ENCODE measurements around the gene DHX32.
"Not testable (repeated sequence)": the region's sequence is repeated elsewhere in the genome, so short reads cannot be mapped to it uniquely, and the experiment has no call there.

DHX32 gene

DNA sequence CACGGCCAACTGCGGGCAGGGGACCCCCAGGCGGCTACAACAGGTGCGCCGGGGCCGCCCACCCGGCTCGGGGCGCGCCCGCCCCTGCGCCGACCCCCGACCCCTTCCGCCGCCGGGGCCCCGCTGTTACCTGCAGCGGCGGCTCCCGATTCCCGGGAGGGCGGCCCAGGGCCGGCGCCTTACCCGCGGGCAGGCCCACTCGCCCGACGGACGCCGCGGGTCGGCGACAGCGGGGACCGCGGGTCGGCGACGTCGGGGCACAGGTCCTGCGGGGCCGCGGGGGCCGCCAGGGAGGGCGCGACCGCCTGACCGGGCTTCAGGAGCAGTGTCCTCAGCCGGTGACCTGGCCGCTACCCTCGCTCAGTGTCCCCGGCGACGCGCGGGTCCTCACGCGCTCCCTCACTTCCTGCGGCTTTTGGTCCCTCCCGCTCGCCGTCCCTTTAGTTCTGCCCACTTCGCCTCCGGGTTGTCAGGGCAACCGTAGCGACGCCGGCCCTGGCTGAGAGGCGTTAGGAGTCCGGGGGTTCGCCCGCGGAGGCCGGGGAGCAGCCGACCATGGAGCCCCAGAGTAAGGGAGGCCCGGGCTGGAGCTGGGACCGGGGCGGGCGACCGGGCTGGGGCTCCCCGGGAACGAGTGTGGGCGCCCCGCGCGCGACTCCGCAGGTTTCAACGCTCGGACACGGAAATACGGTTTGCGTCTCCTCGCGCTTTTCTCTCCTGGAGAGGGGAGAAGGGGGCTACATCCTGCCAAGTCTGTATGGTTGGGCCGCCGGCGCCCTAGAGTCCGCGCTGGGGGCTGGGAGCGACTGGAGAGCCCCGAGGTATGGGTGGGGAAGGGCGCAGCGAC lies 15.2 kb upstream of the DHX32 start, which contains the start of gene FANK1:
TSS of gene FANK1 (plus strand) at position 477 of the 847 bp plus-strand sequence. CDS start at position 556, 79 bp downstream.
- DNase-seq (ENCODE audit: low read depth in 1 of 2, low spot score in 1 of 2): peak; percentile 61 to 74

DNA sequence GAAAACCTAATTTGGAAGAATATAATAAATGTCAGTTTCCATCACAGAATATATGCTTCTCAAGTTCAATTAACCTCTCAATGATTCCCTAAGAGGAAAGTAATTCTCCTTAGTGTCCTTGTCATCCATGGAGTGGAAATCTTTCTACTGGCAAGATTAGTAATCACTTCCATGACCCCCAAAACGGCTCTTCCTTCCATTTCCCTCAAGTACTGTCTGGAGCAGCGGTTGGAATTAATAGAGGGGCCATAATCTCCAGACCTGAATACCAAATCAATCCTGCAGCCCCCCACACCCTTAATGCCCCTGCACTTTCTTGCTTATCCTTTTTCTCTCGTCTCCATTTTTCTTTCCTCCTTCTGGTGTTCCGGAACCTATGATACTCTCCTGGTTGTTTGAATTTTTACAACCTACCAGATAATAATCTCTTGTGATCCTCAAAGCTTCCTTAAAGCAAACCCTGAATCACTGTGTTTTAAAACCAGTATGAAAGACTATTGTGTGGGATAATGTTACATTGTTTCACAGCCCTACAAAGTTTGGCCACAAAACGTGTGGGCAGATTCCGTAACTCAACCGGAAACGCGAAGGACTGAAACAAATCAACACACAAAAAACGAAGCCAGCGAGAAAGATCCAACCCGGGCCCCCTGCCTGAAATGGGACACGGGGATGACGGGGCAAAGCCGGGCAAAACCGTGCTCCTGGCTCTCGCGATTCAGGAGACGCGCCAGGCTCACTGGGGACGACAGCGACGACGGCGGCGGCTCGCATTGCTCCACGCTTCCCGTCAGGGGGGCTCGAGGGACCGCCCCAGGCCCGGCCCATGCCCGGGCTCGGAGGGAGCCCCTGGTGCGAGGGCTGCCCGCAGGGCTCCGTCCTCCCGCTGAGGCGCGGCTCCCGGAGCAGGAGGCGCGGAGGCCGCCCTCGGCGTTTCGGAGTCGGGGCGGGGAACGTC lies 14.3 kb upstream of the DHX32 start:
- DNase-seq (ENCODE audit: low read depth in 1 of 2, low spot score in 1 of 2): peak; percentile 2 to 22

DNA sequence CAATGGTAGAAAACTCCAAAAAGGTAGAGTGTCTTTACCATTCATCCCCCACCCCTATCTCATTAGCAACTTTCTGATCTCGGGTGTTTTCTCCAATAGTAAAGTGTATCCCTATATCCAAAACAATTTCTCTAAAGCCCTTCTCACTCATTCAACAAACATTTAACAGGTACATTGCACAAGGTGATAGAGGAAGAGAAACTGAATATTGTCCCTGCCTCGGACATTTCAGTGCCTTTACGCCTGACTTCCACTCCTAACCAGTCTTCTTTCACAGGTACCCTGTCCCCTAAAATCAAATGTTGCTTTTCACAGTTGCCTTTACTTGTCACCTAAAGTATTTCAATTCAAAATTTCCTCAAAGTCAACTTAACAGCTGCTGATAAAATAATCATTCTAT lies 13.1 kb upstream of the DHX32 start:
- not testable (repeated sequence) for DNase-seq (ENCODE audit: low read depth in 1 of 2, low spot score in 1 of 2)

DNA sequence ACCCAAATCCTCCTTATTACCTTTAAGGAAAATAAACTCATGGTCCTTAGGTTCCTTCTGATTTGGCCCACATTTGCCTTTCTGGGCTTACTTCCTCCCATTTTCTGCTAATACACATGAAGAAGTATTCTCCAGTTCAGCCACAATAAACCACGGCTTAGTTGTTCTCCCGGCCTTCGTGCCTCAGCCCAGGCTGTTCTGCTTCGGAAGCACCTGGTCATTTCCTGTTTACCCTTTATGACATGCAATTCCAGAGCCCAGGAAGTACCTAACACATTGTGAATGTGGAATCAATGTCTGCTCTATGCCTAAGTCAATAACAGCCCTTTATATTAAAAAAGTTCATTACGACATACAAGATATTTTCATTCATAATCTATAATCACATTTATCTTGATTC lies 11.3 kb upstream of the DHX32 start:
- DNase-seq (ENCODE audit: low read depth in 1 of 2, low spot score in 1 of 2): not testable (repeated sequence)

DNA sequence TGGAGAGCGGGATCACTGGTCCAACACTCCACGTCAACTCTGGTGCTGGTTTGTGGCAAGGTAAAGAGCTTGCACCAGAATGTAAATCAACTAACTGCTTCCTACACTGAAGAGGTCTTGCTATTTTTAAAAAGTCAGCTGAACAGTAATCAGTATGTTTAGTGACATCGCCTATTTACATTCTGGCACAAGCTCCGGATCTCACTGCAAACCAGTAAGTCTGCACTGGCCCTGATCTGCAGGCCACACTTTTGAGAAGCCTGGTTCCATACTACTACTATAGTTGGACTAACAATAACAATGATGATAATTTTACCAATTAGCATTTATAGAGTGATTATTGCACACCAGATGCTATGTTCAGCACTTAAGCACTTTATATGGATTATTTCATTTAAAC lies 8.3 kb upstream of the DHX32 start:
- DNase-seq (ENCODE audit: low read depth in 1 of 2, low spot score in 1 of 2): not testable (repeated sequence)

DNA sequence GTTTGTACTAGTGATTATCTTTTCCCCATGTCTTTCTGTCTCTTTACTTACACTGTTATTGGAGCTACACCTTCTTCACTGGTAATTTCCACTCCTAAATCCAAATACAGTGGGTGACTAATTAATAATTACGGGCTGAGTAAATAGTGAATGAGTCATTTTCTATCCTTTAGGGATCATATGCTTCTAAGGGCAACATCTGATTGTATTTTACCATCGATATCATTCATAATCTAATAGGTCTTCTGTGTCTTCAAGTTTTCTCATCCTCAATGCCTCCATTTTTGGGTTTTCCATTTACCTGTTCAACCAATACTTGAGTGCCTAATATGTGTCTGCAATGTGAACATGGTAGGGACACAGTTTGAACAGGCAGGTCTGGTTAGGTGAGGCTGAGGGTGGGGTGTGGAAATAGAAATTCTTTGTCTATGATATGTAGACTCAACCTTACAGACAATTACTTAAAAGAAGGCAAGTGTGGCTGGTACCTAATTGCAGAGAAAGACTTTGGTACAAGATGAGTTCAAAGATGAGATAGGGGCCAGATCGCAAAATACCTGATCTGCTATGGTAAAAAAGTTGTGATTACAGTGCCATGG lies 5.9 kb upstream of the DHX32 start:
- no peak for DNase-seq (ENCODE audit: low read depth in 1 of 2, low spot score in 1 of 2)

DNA sequence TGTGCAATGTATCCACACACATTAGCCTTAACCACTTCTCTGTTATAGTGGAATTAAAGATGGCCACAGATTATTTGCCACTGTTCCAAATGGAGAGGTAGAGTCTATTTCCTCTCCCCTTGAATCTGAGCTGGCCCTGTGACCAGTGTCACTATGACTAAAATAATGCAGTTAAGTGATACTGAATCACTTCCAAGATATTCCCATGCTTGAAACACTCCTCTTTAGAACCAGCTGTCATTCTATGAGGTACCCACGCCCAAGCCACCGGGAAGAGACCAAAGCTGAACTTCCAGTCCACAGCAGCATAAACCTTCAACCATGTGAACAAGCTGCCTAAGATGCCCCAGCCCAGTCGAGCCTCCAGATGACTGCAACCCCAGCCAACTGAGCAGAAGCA lies 2.1 kb upstream of the DHX32 start:
- DNase-seq (ENCODE audit: low read depth in 1 of 2, low spot score in 1 of 2): no peak

DNA sequence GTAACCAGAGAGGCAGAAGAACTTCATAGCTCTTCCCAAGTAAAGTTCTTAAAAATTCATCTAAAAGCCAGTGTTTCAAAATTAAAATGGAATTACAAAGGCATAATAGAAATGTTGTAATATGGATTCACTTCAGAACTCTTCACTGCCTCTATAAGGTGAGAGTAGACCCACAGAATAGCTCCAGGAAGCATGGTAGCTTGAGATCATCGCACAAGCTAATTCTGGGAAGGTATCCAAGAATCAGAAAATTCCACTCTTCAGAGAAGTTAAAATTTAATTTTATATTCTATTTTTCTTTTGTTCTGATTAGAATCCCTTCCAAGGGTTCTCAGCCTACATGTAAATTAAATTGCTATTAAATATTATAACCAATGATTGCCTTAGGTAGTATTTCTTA lies 1.5 kb upstream of the DHX32 start:
- no peak for DNase-seq (ENCODE audit: low read depth in 1 of 2, low spot score in 1 of 2)

DNA sequence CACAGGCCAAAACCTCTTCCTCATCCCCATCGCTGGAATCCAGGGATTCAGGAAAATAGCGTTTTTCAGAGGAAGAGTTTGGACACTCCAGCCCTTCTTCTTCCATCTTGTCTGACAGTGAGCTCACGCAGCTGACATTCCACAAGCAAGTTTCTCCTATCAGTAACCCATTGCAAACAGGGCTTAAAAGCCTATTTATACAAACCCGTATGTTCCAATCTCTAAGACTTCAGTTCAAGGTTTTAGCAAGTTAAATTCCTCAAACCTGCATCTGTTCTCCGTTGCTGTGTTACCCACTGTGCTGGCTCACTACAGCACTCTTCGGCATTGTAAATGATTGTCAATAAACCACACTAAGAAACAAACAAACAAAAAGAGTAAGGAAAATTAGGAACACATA lies 373 bp downstream of the DHX32 start:
- no peak for DNase-seq (ENCODE audit: low read depth in 1 of 2, low spot score in 1 of 2)

DNA sequence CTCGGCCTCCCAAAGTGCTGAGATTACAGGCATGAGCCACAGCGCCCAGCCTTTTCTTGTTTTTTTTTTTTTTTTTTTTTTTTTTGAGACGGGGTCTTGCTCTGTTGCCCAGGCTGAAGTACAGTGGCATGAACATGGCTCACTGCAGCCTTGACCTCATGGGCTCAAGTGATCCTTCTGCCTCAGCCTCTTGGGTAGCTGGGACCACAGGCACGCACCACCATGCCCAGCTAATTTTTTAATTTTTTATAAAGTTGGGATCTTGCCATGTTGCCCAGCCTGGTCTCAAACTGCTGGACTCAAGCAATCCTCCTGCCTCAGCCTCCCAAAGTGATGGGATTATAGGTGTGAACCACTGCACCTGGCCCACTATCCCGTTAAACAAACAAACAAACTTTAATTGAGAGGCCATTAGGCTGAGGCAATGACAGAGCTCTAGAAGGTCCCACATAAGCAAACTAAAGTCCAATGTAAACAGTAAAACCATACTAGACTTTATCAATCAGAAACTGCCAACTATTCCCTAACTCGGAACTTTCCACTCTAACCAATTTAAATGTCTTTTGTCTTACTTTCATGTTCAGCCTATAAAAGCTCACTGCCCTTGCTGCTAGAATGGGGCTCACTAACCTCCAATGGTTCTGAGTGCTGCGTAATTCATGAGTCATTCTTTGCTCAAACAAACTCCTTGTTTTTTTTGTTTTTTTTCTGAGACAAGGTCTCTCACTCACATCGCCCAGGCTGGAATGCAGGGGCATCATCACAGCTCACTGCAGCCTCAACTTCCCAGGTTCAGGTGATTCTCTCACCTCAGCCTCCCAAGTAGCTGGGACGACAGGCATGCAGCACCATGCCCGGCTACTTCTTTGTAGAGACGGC lies 1.9 kb downstream of the DHX32 start:
- no peak for DNase-seq (ENCODE audit: low read depth in 1 of 2, low spot score in 1 of 2)

DNA sequence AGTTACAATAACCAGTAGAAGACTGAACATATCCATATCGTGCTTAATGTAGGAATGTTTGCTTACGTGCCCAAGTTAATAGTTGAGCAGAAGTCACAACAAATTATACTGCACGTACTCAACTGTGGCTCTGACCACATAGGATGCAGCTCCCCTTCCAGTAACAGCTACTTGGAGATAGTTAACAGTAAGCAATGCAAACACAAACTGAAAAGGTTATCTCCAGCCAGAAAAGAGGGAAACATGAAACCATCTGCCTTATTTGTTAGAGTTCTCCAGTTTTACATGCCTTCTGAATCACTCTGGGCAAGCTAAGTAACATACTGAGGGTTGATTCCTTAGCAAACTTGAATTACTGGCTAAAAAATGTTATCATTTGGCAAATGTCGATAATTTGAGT lies 9.8 kb downstream of the DHX32 start:
- DNase-seq (ENCODE audit: low read depth in 1 of 2, low spot score in 1 of 2): no peak

DNA sequence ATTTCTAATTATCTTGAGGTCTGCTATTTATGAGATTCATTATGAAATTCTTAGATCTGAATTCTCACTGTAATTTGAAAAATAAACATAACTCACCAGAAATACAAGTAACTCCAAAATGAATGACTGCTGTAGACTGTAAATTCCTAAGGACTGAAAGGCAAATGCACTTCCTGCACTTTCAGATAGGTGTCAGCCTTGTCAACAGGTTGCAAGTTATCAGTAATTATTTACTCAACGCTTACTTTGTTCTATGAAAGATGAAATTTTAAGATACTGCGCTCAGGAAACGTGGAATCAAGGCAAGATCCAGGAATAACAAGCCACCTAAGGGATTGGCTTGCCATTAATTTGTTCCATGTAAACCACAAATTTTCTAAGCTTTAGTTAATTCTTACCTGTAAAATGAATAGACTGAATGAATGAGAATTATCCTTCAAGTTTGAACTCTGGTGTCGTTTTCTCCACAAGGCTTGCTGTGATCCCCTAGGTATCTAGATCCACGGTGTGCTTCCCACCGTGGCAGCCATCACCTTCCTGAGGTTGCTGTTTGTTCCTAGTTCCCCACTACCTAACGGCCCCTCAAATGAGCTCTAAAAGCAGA lies 12.6 kb downstream of the DHX32 start:
- no peak for DNase-seq (ENCODE audit: low read depth in 1 of 2, low spot score in 1 of 2)

DNA sequence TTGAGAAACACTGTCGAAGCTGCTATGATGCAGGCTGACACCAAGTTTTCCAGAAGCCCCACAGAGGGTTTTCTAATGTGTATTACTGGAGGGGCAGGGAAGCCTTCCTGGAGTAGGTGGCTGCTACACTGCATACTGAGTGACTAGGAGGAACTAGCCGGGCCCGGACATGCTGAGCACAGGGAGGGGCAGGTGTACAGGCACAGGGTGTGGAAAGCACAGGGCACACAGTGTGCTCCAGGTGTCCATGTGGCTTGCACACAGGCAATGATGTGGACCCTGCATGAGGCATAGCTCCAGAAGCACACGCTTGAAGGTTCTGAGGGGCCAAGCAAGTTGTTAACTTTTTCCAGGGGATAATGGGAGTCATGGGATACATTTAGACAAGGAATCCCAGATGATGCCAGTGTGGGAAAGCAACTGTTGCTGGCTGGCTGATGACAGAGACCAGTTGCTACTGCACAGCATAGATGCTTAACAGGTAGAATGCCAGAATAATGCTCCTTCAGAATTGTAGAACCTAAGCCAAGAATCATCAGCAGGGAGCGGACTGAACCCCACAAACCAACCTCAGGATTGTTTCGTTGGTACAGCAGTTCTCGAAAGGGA lies 14.6 kb downstream of the DHX32 start:
- DNase-seq (ENCODE audit: low read depth in 1 of 2, low spot score in 1 of 2): no peak

DNA sequence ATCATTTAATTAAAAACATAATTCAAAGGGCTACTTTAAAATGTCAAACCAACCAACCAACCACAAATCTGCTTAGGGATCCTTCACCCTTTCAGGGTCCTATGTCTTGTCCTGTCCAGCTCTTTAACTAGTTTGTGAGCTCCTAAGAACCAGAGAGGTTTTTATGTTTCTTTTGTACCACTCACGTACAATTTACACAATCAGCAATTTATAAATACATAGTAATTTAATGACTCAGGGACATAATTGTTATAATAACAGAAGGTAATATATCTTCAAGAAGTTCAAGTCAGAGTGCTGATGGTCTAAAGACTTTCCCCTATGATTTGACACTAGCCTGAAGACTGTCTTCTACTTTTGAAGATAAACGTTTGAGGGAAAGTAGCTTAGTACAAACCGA lies 16.0 kb downstream of the DHX32 start:
- no peak for DNase-seq (ENCODE audit: low read depth in 1 of 2, low spot score in 1 of 2)

DNA sequence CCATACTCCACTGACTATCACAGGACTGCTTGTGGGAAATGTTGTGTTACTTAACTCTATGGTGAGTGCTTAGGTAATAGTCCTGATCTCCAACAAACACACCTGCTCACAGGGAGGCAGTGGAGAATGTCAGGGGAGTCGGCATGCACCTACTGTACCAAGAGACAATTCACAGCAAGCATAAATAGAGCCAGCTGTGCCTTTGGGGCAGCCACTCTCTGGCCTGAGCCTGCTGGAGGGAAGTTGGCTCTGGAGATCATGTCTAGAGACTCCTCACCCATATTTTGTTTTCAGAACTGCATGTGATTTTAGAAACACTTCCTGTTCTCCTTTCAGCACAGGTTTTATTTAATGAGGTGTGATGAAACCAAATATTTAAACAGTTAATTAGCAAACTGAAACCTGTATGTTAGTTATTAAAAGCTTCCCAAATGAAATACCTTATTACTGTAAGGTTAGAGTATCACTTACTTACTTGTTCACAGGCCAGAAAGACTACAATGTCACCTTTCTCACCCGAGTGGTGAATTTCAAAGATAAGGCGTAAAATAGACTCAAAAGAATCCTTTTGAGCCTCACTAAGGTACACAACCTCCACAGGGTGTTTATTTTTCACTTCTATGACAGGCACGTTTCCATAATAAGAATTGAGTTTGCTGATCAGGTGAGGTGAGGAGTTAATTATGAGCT lies 21.8 kb downstream of the DHX32 start:
- DNase-seq (ENCODE audit: low read depth in 1 of 2, low spot score in 1 of 2): no peak

DNA sequence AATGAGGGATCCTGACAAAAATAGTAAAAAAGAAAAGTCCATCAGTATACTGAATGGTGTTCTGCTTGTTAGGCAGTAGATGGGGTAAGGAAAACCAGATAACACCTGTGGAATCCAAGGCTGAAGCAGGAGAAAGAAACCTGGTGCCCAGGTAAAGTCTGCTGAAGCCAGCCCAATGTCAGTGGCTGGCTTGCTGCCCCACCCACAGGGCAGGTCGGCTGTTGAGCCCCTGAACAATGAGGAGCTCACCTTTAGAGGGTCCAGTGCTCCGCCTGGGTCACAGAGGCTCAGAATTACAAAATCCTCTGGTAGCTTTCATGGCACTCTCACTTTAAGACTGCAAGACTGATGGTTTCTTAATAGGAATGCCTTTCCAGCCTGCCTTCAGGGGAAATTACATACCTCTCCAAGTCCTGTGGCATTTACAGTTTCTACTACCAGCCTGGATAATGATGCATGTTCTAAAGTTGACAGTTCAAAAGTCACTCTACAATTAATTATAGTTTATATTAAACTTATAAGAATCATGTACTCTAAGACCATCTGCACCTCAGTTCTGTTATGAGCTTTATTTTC lies 23.8 kb downstream of the DHX32 start:
- no peak for DNase-seq (ENCODE audit: low read depth in 1 of 2, low spot score in 1 of 2)

DNA sequence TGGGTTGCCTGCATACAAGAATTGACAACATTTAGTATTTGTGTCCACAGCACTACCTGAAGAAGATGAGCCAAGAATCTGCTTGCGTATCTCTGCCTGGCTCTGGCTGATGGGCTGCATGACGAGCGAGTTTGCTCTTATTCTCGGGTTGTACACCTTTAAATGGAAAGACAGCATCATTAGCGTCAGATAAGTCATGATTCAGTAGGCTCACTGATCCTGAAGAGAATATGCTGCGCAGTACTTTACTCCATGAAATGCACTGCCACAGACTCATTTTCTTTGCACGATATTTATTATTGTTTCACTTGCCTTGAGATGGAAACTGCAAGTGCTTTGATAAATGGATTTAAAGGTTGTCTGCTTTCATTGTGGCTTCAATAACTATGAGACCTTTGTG lies 28.6 kb downstream of the DHX32 start:
- DNase-seq (ENCODE audit: low read depth in 1 of 2, low spot score in 1 of 2): no peak

DNA sequence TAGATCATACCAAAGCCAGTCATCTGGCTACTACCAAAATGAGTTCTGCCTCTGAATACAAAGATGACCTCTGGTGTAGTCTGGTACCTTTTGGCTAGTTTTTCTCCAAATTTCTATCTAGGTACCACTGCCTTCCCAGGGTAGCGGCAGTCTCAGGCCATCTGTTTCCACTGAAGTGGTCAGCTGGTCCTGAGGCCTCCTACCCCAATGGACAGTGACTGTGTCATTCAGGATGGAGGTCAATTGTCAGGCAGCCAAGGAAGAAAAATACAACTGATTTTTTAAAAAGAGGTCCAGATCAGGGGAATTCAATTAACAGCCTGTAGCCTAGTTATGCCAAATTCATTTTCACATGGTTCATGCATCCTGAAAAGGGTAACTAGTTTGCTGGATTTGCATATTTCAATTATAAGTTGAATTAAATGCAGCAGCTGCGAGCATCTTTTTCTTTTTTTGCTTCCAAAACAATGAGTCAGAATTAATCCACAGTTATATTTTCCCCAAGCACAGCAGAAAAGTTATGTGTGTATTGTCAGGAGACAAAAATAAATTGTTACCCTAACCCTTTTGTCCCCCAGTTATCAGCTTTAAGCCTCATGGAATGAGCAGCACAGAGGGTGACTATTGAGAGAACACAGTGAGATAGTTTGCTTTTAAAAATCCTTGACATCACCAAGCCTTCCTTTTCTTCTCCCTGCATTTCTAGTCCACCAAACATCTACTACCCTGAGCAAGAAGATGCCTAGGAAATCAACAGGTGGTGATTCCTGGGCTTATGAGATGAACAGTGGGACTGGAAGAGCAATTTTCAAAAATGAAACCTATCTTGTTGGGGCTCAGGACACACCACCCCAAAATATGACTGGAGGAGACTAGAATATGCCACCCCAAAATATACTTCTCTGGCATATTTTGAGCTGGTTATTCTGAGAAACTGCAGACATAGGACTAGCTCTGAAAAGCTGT lies 30.0 kb downstream of the DHX32 start:
- no peak for DNase-seq (ENCODE audit: low read depth in 1 of 2, low spot score in 1 of 2)
